ENCODE data around the gene KRT28. TPM values are rescaled to one million over a fixed set of nuclear protein-coding genes. Genes with fewer than 3 reads are reported as not detected.
"Not testable (repeated sequence)": the region's sequence is repeated elsewhere in the genome, so short reads cannot be mapped to it uniquely, and the experiment has no call there.

Gene KRT28
- total RNA-seq, 1 donor from 2014 or later = not detected

- Mint-ChIP-seq H3K36me3 (no peaks in the 10 kb centered on the region), H3K9me3 (peaks cover 74% of the 10 kb centered on the region), H3K4me1 (no peaks in the 10 kb centered on the region), H3K27ac (no peak overlapping the region), H3K4me3 (no peak overlapping the region), H3K27me3 (ENCODE audit: low read depth) (peaks cover 18% of the 10 kb centered on the region)
- no peak for DNase-seq (ENCODE audit: low spot score in 2 of 2, unreplicated experiment in 2 of 2)
- no peak for TF ChIP-seq CTCF (IDR thresholded peaks at IDR 0.05; ENCODE audit: unreplicated experiment)
Observed at GRCh38 chr17:40760105-40761016, 39.4 kb downstream of the KRT28 start.

DNA sequence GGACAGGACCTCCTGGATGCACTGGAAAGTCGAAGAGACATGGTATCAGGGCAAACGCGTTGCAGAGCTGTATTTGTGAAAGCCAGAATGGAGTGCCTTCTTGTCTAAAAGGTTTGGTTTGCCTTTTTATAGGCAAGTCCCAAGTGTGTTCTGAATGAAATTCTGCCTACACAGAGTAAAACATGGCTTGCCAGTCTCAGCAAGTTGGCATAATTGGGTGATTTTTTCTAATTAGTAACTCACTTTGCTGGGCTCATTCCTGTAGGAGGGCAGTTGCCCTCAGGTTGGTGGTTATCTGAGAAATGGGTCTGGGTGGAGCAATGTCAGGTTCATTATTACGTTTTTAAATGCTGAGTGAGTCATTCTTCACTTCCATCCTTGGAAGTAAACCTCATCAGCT is 44.5 kb downstream of the KRT28 start, which contains the start of gene KRT25:
Gene KRT25, minus strand, starts transcription at position 101 of the 400 bp plus-strand sequence. Its CDS starts 60 bp downstream, at position 41.
- no peaks in the 10 kb centered on the region for H3K36me3 Mint-ChIP-seq
- H3K9me3 Mint-ChIP-seq = peaks cover 31% of the 10 kb centered on the region
- TF ChIP-seq CTCF (IDR thresholded peaks at IDR 0.05; ENCODE audit: unreplicated experiment) = no peak
- no peak for DNase-seq (ENCODE audit: low spot score in 2 of 2, unreplicated experiment in 2 of 2)
- H3K27me3 Mint-ChIP-seq (ENCODE audit: low read depth) = peaks cover 53% of the 10 kb centered on the region
- no peaks in the 10 kb centered on the region for H3K4me1 Mint-ChIP-seq
- no peak within 1 kb of the TSS for H3K27ac Mint-ChIP-seq
- no peak within 1 kb of the TSS for H3K4me3 Mint-ChIP-seq

GRCh38 chr17:40753804-40754203 is 46.0 kb downstream of the KRT28 start:
- Mint-ChIP-seq H3K27ac (no peak overlapping the region), H3K4me1 (no peaks in the 10 kb centered on the region), H3K9me3 (peaks cover 17% of the 10 kb centered on the region), H3K36me3 (no peaks in the 10 kb centered on the region), H3K27me3 (ENCODE audit: low read depth) (peaks cover 61% of the 10 kb centered on the region), H3K4me3 (no peak overlapping the region)
- TF ChIP-seq CTCF (IDR thresholded peaks at IDR 0.05; ENCODE audit: unreplicated experiment) = no peak
- no peak for DNase-seq (ENCODE audit: low spot score in 2 of 2, unreplicated experiment in 2 of 2)

- Mint-ChIP-seq H3K27me3 (ENCODE audit: low read depth) (peaks cover 66% of the 10 kb centered on the region), H3K4me1 (no peaks in the 10 kb centered on the region), H3K4me3 (no peak overlapping the region), H3K36me3 (no peaks in the 10 kb centered on the region), H3K9me3 (peaks cover 3% of the 10 kb centered on the region), H3K27ac (no peak overlapping the region)
- no peak for TF ChIP-seq CTCF (IDR thresholded peaks at IDR 0.05; ENCODE audit: unreplicated experiment)
- DNase-seq (ENCODE audit: low spot score in 2 of 2, unreplicated experiment in 2 of 2) = no peak
Observed at GRCh38 chr17:40751065-40751464, 48.7 kb downstream of the KRT28 start.

- Mint-ChIP-seq H3K27ac (no peak overlapping the region), H3K9me3 (peaks cover 3% of the 10 kb centered on the region), H3K27me3 (ENCODE audit: low read depth) (peaks cover 63% of the 10 kb centered on the region), H3K4me1 (no peaks in the 10 kb centered on the region), H3K4me3 (no peak overlapping the region), H3K36me3 (no peaks in the 10 kb centered on the region)
- no peak for DNase-seq (ENCODE audit: low spot score in 2 of 2, unreplicated experiment in 2 of 2)
- TF ChIP-seq CTCF (IDR thresholded peaks at IDR 0.05; ENCODE audit: unreplicated experiment) = no peak
Observed at GRCh38 chr17:40750391-40750790, 49.4 kb downstream of the KRT28 start.

- H3K4me3 Mint-ChIP-seq; H3K9me3 Mint-ChIP-seq; H3K4me1 Mint-ChIP-seq; H3K36me3 Mint-ChIP-seq; DNase-seq (ENCODE audit: low spot score in 2 of 2, unreplicated experiment in 2 of 2); H3K27ac Mint-ChIP-seq: not testable (repeated sequence)
- peaks cover 63% of the 10 kb centered on the region for H3K27me3 Mint-ChIP-seq (ENCODE audit: low read depth)
Observed at GRCh38 chr17:40748666-40749065, 51.1 kb downstream of the KRT28 start.
